NT2/D1 (cell line): ENCODE results near the gene CDH1.

Source experiments
- DNase-seq: peaks from one replicate; pipeline ENCODE4 v3.0.0-alpha.2; 2011; ENCODE audit warnings: low read depth, low spot score
- H3K27me3 ChIP-seq: 2 replicates; pipeline ENCODE4 v1.6.0; 2011; ENCODE audit warnings: mild to moderate bottlenecking; ENCODE audit not compliant: insufficient read length, insufficient read depth
- H3K36me3 ChIP-seq: 2 replicates; pipeline ENCODE4 v1.6.1; 2011; ENCODE audit warnings: mild to moderate bottlenecking, low read length, mixed read lengths; ENCODE audit not compliant: insufficient read depth, insufficient read length
- H3K4me1 ChIP-seq: 2 replicates; pipeline ENCODE4 v1.5.1; 2011; ENCODE audit not compliant: insufficient read depth, insufficient read length
- H3K4me3 ChIP-seq: 2 replicates; pipeline ENCODE4 v1.5.1; 2011; ENCODE audit warnings: low read depth; ENCODE audit not compliant: insufficient read length
- H3K9ac ChIP-seq: 2 replicates; pipeline ENCODE4 v1.6.0; 2011; ENCODE audit warnings: low read depth; ENCODE audit not compliant: insufficient read length
- H3K9me3 ChIP-seq: 2 replicates; pipeline ENCODE4 v1.5.1; 2011; ENCODE audit warnings: mild to moderate bottlenecking, low read length; ENCODE audit not compliant: insufficient read depth
- SUZ12 ChIP-seq: IDR thresholded peaks from 2 replicates; pipeline ENCODE4 v1.6.1; 2011; ENCODE audit not compliant: insufficient read length, insufficient read depth; ENCODE audit errors: extremely low read depth
- YY1 ChIP-seq: IDR thresholded peaks from 2 replicates; pipeline ENCODE4 v1.6.1; 2011; ENCODE audit not compliant: insufficient read length, insufficient read depth
- ZNF274 ChIP-seq: IDR thresholded peaks from 2 replicates; pipeline ENCODE4 v1.6.1; 2011; ENCODE audit warnings: mild to moderate bottlenecking, low read depth, low read length

Gene CDH1

DNA sequence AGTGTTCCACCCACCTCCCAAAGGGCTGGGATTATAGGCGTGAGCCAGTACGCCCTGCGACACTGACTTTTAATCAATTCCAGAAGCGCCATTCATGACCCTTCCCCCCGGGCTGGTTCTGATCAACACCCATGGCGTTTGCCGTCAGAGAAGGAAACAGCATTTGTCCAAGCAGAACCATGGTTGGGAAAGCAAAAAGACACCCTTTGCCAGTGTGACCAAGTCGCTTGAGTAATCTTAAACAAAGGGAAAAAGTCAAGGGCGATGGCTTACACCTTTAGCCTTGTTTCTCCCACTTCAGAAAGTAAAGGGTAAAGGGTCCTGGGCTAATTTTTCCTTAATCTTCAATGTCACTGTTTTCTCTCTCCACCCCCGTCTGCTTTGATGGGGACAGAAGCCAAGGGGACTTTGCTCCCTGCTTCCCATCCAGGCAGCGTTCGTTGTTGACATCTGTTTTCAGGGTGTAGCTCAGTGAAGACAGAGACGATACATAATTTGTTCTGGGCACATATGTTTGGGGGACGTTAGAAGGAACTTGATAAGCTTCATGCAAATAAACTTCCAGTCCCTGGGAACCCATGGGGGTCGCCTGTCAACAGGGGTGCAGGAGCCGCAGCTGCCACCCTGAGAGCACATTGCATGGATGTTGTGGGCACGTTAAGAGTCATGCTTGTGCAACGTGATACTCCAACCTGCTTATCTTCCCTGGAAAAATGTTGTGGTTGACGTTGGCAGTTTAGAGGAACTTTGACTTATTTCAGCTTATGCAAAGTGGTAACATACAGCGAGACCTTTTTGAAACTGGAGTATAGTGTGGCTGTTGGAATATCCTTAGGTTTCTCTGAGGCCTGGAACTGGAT, 55.6 kb downstream of the CDH1 start:
- DNase-seq, result no peak
- H3K9me3 ChIP-seq, result no peaks in the 10 kb centered on the region
- no peak overlapping the region for H3K4me3 ChIP-seq
- no peaks in the 10 kb centered on the region for H3K36me3 ChIP-seq
- peaks cover 7% of the 10 kb centered on the region for H3K4me1 ChIP-seq
- no peaks in the 10 kb centered on the region for H3K27me3 ChIP-seq
- TF ChIP-seq YY1, result no peak
- TF ChIP-seq SUZ12, result no peak
- TF ChIP-seq ZNF274, result no peak
- no peak overlapping the region for H3K9ac ChIP-seq

DNA sequence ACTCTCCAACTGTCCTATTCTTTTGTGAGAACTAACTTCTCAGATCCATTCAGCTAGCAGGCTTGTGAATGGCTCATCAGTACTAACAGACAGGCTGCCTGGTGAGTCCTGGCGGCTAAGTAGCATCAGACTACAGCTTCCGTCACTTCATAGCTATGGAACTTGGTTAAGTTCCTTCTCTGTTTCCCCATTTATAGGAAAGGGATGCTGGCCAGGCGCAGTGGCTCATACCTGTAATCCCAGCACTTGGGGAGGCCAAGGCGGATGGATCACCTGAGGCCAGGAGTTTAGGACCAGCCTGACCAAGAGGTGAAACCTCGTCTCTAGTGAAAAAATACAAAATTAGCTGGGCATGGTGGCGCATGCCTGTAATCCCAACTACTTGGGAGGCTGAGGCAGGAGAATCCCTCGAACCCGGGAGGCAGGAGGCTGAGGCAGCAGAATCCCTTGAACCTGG, 56.3 kb downstream of the CDH1 start:
- H3K4me1 ChIP-seq, result peaks cover 7% of the 10 kb centered on the region
- no peaks in the 10 kb centered on the region for H3K9me3 ChIP-seq
- DNase-seq, result no peak
- TF ChIP-seq SUZ12 (no peak), ZNF274 (no peak), YY1 (no peak)
- H3K36me3 ChIP-seq, result no peaks in the 10 kb centered on the region
- no peaks in the 10 kb centered on the region for H3K27me3 ChIP-seq
- H3K4me3 ChIP-seq, result no peak overlapping the region
- no peak overlapping the region for H3K9ac ChIP-seq

DNA sequence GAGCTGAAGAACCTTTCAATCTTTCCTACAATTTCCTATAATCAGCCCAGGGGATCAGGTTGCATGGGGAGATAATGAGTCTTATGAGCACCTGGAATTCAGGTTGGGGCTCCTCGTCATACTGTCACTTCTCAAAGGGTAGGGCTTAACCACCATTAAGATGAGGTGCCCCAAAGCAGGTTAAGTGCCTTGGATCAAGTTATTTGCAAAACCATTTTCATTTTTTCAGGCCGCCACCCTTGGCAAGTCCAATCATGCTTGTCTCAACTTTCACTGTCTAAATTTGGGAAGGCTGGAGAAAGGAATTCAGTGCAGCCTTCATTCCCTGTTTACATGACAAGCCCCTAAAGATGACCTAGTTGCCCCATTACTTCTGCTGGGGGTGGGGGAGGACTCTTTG, 61.3 kb downstream of the CDH1 start:
- Histone ChIP-seq H3K27me3 (no peaks in the 10 kb centered on the region), H3K4me3 (no peak overlapping the region), H3K36me3 (peaks cover 12% of the 10 kb centered on the region), H3K9ac (no peak overlapping the region), H3K9me3 (no peaks in the 10 kb centered on the region), H3K4me1 (peaks cover under 1% of the 10 kb centered on the region)
- DNase-seq, result no peak
- TF ChIP-seq ZNF274, result no peak
- TF ChIP-seq SUZ12, result no peak
- TF ChIP-seq YY1, result no peak

DNA sequence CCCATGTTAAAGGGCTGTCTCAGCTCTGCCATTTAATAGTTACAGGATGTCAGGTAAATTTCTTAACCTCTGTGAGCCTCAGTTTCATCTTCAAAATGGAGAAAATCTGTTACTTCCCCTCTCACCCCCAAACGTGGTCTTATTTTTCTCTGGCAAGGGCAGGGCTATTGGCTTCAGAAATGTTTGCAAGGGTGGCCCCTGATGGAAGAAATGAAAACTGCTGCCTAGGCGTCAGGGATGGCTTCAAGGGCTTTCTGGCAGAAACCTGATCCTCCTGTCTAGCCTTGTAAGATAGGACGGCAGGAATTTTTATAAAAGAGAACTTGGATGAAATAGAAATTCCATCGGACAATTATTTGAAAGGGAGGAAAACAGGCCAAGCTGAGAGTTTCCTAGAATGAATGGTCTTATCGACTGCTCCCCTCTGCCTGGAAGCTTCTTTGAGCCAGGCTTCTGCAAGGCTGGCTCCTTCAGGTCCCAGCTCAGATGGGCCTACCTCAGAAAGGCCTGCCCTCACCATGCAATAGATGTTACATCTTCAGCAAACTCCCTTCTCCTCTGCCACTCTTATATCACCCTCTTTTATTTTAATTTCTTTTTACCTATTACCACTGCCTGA, 63.3 kb downstream of the CDH1 start:
- TF ChIP-seq SUZ12 (no peak), ZNF274 (no peak), YY1 (no peak)
- no peak overlapping the region for H3K9ac ChIP-seq
- H3K4me3 ChIP-seq, result no peak overlapping the region
- peak; percentile 84 for DNase-seq
- H3K4me1 ChIP-seq, result no peaks in the 10 kb centered on the region
- no peaks in the 10 kb centered on the region for H3K27me3 ChIP-seq
- peaks cover 16% of the 10 kb centered on the region for H3K36me3 ChIP-seq
- H3K9me3 ChIP-seq, result no peaks in the 10 kb centered on the region

DNA sequence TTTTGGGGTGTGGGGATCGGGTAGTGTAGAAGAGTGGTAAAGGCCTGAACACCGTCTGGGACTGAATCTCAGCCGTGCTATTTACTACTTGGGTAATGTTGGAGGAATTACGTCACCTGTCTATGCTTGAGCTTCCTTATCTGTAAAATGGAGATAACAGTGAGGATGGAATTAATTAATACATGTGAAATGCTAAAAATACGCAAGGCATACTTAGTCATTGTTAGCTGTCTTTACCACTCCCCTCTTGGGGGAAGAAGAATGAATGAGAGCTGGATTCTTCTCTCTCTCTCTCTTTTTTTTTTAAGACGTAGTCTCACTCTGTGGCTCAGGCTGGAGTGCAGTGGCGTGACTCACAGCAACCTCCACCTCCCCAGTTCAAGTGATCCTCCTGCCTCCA, 65.1 kb downstream of the CDH1 start:
- Histone ChIP-seq H3K27me3 (no peaks in the 10 kb centered on the region), H3K4me3 (no peak overlapping the region), H3K9me3 (no peaks in the 10 kb centered on the region), H3K9ac (no peak overlapping the region), H3K36me3 (peaks cover 16% of the 10 kb centered on the region), H3K4me1 (no peaks in the 10 kb centered on the region)
- no peak for DNase-seq
- TF ChIP-seq ZNF274 (no peak), SUZ12 (no peak), YY1 (no peak)

DNA sequence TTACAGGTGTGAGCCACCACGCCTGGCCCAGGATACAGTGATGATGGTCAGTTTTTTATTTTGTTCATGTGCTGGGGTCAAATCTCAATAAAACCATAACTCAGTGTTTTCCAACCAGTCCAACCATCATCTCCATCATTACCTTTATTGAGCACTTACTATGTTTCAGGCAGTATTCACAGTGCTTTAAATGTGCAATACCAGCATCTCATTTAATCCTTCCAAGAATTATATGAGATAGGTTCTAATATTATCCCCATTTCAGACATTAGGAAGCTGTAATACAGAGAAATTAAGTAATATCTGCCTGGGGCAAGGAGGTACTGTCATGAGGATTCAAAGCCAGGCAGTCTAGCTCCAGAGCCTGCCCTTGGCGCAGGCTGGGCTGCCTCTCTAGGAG, 69.3 kb downstream of the CDH1 start:
- Histone ChIP-seq H3K9ac (no peak overlapping the region), H3K9me3 (peaks cover 6% of the 10 kb centered on the region; the same call in 1 of the 2 replicates), H3K4me3 (no peak overlapping the region), H3K4me1 (no peaks in the 10 kb centered on the region), H3K27me3 (no peaks in the 10 kb centered on the region), H3K36me3 (peaks cover 46% of the 10 kb centered on the region)
- no peak for DNase-seq
- TF ChIP-seq ZNF274 (no peak), SUZ12 (no peak), YY1 (no peak)

DNA sequence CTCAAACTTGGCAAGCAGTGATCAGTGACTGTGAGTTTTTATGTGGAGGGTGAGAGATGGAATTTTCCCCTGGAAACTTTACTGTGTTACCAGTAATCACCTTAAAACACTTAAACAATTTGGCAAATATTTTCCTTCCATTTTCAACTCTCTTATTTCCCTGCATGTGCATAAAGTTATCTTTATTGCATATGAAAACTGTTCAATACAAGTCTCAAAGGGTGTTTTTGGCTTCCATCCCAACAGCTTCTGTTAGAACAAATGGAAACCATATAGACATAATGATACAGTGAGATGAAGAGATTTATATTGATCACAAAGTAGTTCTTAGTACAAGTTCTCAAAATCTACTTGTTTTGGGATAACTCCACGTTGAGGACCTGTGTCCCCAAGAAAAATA, 69.9 kb downstream of the CDH1 start:
- H3K27me3 ChIP-seq, result no peaks in the 10 kb centered on the region
- H3K9ac ChIP-seq, result no peak overlapping the region
- peaks cover 6% of the 10 kb centered on the region; the same call in 1 of the 2 replicates for H3K9me3 ChIP-seq
- DNase-seq, result no peak
- no peaks in the 10 kb centered on the region for H3K4me1 ChIP-seq
- peaks cover 49% of the 10 kb centered on the region for H3K36me3 ChIP-seq
- no peak overlapping the region for H3K4me3 ChIP-seq
- TF ChIP-seq SUZ12 (no peak), YY1 (no peak), ZNF274 (no peak)

DNA sequence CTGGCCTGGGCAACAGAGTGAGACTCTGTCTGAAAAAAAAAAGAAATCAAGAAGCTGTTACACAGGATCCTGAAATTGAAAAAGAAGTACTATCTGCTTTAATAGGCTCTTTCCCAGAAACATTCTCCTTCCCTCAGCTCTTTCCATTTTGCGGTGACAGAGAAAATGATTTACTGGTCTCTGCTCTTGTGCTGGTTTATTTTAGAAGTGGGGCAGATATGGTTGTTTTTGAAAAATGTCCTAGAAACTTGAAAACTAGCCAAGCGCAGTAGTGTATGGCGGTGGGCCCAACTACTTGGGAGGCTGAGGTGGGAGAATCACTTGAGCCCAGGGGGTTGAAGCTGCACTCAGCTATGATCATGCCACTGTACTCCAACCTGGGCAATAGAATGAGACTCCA, 77.4 kb downstream of the CDH1 start:
- Histone ChIP-seq H3K4me3 (no peak overlapping the region), H3K9ac (no peak overlapping the region), H3K36me3 (peaks cover 67% of the 10 kb centered on the region), H3K4me1 (no peaks in the 10 kb centered on the region), H3K27me3 (no peaks in the 10 kb centered on the region), H3K9me3 (no peaks in the 10 kb centered on the region)
- TF ChIP-seq ZNF274 (no peak), SUZ12 (no peak), YY1 (no peak)
- DNase-seq, result no peak
